RCC 7860 (cell line): Measurements from ENCODE around the gene UBE2F.
"Not testable (repeated sequence)": the region's sequence is repeated elsewhere in the genome, so short reads cannot be mapped to it uniquely, and the experiment has no call there.

Experiments used
- DNase-seq: peaks from one replicate; pipeline ENCODE4 v3.0.0-alpha.2; 2015; ENCODE audit warnings: low spot score
- FAIRE-seq: peaks from 2 replicates; lab custom pipeline; 2012; peaks lifted over from hg19 to GRCh38; lab: Jason Lieb, UNC

Gene UBE2F

GRCh38 chr2:237943395-237944094 is 23.3 kb upstream of the UBE2F start:
- DNase-seq (no peak), FAIRE-seq (no peak)

- DNase-seq (no peak), FAIRE-seq (no peak)
Observed at GRCh38 chr2:237944302-237944701, 22.5 kb upstream of the UBE2F start.

- no peak for FAIRE-seq
- DNase-seq, result no peak
Observed at GRCh38 chr2:237946423-237946822, 20.4 kb upstream of the UBE2F start.

DNA sequence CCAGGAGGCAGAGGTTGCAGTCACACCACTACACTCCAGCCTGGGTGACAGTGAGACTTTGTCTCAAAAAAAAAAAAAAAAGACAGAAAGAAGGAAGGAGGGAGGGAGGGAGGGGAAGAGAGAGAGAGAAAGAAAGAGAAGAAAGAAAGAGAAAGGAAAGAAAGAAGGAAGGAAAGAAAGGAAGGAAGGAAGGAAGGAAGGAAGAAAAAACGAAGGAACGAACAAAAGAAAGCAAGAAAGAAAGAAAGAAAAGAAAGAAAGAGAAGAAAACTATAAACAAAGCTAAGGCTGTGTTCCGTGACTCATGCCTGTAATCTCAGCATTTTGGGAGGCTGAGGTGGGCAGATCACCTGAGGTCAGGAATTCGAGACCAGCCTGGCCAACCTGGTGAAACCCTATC is 15.5 kb upstream of the UBE2F start:
- not testable (repeated sequence) for FAIRE-seq

DNA sequence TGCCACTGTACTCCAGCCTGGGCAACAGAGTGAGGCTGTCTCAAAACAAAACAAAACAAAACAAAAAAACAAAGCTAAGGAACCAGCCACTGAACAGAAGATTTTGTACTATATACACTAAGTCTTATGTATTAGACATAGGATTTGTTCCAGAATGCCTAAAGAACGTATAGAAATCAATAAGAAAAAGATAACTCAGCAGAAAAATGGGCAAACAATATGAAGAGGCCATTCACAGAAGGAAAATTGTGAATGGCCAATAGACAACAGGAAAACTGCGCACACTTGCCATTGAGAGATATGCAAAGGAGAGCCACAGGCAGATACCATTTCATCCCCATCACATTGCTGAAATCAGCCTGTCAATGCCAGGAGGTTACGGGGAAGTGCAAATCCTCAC is 14.9 kb upstream of the UBE2F start:
- FAIRE-seq, result no peak
- no peak for DNase-seq

More for the DNA sequence above, 15.5 kb upstream of the UBE2F start:
- not testable (repeated sequence) for DNase-seq

DNA sequence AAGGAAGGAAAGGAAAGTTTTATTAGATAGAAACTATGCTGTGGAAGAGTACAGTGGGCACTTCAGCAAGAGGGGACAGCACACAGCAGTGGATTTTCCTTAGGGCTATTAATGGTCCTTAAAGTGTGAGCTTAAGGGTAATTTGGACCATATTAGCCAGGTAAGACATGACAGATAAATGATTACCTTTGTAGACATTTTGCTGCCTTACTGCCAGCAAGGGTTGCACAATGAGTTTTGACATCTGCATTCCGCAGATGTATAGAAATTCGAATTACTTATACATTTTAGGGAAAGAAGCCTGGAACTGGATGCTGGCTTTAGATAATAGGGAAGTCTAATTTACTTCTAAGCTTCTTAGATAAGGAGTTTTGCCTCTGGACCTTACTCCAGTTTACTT is 14.0 kb upstream of the UBE2F start:
- DNase-seq (no peak), FAIRE-seq (no peak)

GRCh38 chr2:237955640-237956401 is 11.0 kb upstream of the UBE2F start:
- no peak for DNase-seq
- FAIRE-seq, result no peak

DNA sequence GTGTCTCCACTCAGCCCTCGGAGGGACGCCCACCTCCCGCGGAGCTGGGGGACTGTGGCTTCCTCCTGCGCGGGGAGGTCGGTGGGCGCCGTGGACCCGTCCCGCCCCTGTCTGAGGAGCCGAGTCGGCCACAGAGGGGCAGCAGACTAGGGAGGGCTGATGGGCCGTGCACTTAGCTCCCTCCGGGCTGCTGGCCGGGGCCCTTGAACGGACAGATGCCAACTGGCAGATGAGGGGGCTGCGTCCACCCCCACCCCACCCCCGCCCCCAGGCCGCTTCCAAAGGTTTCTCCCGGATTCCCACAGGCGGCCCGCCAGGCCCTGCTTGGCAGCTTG is 10.4 kb upstream of the UBE2F start:
- FAIRE-seq (no peak), DNase-seq (no peak)

DNA sequence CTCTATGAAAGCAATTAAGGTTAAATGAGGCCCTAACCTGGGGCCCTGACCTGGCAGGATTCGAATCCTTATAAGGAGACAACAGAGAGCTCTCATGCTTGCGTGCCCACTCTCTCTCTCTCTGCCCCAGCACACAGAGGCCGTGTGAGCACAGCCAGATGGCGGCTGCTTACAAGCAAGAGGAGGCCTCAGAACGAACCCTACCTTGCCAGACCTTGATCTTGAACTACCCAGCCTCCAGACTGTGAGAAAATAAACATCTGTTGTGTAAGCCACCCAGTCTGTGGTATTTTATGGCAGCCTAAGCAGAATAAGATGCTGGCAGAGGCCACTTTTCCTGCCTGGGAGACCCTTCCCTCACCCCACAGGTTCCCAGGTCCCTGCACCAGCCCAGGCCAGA is 5.2 kb upstream of the UBE2F start:
- FAIRE-seq (no peak), DNase-seq (no peak)

- DNase-seq (no peak), FAIRE-seq (no peak)
Observed at GRCh38 chr2:237962432-237963084, 4.3 kb upstream of the UBE2F start.

DNA sequence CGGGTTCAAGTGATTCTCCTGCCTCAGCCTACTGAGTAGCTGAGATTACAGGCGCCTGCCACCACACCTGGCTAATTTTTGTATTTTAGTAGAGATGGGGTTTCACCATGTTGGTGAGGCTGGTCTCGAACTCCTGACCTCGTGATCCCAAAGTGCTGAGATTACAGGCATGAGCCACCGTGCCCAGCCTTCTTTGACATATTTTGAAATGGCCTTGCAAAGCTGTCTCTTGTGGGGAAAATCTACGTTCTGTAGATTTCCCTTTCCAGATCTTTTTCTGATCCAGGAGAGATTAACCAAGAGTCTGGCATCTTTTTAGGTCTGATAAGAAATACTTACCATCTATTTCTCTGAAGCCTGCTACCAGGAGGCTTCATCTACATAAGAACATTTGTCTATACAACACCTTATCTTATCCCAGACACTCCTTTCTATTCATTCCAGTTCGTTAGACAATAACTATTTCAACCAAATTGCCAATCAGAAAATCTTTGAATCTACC is 3.3 kb upstream of the UBE2F start:
- not testable (repeated sequence) for FAIRE-seq, DNase-seq

DNA sequence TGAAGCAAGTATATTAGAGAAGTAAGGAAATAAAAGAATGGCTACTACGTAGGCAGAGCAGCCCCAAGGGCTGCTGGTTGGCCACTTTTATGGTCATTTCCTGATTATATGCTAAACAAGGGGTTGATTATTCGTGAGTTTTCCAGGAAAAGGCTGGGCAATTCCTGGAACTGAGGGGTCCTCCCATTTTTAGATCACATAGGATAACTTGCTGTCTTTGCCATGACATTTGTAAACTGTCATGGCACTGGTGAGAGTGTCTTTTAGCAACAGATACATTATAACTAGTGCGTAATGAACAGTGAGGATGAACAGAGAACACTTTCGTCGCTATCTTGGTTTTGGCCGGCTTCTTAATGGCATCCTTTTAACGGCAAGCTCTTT is 2.6 kb upstream of the UBE2F start:
- DNase-seq, result no peak
- no peak for FAIRE-seq

- FAIRE-seq, result no peak
Observed at GRCh38 chr2:237964578-237965404, 2.0 kb upstream of the UBE2F start.

GRCh38 chr2:237965844-237966243 is 970 bp upstream of the UBE2F start:
- not testable (repeated sequence) for DNase-seq, FAIRE-seq

More at GRCh38 chr2:237964578-237965404, 2.0 kb upstream of the UBE2F start:
- no peak for DNase-seq

DNA sequence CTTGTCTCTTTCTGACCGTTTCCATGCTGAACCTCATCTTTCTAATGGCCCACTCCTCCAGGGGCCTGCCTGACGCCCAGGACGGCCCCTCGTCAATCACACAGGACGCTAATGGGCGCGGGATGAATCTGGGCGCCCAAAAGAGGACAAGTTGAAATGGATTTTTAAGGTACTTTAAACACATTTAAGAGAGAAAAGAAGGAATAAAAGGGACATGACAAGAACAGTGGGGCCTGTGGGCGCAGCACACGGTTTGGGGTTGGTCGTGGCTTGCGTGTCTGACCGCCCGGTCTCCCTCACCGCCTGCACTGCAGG is 607 bp upstream of the UBE2F start:
- DNase-seq, result no peak
- no peak for FAIRE-seq

- no peak for DNase-seq
- no peak for FAIRE-seq
Observed at GRCh38 chr2:237967463-237967951, 693 bp downstream of the UBE2F start.

GRCh38 chr2:237968048-237968862 is 1.4 kb downstream of the UBE2F start:
- no peak for DNase-seq

DNA sequence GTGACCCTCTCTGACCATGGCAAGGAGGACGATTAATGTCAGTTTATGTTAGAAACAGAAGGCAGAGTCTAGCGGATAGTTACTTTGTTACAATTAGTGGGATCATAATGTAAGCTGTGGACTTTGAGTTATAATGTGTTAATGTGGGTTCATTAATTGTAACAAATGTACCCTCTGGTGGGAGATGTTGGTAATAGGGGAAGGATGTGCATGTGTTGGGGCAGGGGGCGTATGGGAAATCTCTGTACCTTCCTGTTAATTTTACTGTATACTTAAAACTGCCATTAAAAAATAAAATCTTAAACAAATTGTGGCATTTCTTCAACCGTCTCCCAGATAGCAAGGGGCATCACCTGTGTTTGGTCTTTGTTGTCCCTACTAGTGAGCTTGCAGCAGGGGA is 4.8 kb downstream of the UBE2F start:
- DNase-seq (no peak), FAIRE-seq (no peak)

More at GRCh38 chr2:237968048-237968862, 1.4 kb downstream of the UBE2F start:
- no peak for FAIRE-seq

DNA sequence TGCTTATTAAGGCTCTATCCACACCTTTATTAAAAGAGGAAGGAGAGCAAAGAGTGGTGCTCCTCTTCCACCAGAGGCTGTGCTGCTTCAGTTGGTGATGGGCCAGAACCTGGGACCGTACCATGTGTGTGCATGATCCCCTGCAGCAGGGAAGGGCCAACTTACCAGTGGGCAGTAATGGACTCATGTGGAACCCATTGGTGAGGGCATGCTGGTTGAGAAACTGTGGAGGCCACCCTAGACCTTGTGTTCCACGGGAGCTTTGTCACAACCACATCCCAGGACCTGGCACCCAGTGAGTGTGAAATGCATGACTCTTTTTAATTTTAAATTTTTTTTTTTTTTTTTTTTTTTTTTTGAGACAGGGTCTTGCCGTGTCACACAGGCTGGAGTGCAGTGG is 5.4 kb downstream of the UBE2F start:
- no peak for DNase-seq
- FAIRE-seq, result no peak

- FAIRE-seq, result no peak
- no peak for DNase-seq
Observed at GRCh38 chr2:237972936-237973335, 6.1 kb downstream of the UBE2F start.
